HG02763 (cell line): ENCODE measurements around the gene CCT5.
A peak's percentile ranks its signal among the peaks of the same experiment; 100 is the strongest.

ENCODE experiments used
- ATAC-seq: cut with Tn5 transposase; IDR thresholded peaks from one replicate; pipeline ENCODE4 v1.9.1; 2021; ENCODE audit warnings: mild to moderate bottlenecking, moderate library complexity; ENCODE audit not compliant: unreplicated experiment

CCT5 gene

DNA sequence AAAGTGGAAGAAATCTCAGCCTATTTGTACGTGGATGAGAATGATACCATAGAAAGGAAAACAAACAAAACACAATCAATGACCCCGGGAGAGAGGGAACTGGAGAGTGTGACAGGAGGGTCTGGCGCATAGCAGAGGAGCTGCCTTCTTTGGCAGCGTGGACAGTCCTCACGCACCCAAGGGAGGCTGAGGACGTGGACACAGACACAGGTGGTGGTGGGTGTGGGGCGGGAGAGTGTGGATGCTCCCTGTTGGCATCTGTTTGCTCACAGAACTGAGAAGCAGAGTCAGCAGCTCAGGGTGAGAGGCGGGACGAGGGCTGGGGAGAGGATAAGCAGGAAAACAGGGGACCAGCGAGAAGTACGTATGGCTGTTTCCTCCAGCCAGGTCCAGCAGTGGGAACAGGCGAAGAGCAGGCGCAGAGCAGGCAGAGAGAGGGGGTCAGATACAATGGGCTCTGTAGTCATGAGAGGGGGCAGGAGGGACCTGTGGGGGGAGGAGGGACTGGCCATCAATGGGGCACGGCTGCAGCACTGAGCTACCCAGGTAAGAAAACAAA is 47.6 kb downstream of the CCT5 start:
- ATAC-seq, result no peak

DNA sequence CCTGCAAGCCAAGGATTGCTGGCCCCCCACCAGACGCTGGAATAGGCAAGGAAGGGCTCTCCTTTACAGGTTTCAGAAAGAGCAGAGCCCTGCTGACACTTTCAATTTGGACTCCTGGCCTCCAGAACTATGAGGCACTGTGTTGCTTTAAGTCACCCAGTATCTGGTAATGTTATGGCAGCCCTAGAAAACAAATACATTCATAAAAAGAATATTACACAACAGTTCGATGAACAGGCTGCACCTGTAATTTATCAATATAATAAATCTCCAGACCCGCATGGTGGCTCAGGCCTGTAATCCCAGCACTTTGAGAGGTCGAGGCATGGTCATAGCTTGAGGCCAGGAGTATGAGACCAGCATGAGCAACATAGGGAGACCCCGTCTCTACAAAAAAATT is 50.2 kb downstream of the CCT5 start:
- ATAC-seq, result no peak

DNA sequence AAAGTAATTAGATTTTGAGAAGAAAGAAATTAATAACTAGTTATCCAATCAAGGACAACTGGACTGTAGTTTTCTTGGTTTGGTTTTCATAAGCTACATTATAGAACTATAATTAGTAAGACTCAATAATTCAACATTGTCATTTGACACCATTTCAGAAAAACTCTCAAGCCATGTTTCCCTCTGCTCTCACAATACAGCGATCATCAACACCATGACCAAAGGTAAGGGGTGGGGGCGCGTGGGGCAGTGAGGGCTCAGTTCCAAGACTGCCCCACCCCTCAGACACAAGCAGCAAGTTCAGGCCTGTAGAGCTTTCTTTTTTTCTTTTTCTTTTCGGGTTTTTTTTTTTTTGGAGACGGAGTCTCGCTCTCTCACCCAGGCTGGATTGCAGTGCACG is 51.2 kb downstream of the CCT5 start:
- no peak for ATAC-seq

DNA sequence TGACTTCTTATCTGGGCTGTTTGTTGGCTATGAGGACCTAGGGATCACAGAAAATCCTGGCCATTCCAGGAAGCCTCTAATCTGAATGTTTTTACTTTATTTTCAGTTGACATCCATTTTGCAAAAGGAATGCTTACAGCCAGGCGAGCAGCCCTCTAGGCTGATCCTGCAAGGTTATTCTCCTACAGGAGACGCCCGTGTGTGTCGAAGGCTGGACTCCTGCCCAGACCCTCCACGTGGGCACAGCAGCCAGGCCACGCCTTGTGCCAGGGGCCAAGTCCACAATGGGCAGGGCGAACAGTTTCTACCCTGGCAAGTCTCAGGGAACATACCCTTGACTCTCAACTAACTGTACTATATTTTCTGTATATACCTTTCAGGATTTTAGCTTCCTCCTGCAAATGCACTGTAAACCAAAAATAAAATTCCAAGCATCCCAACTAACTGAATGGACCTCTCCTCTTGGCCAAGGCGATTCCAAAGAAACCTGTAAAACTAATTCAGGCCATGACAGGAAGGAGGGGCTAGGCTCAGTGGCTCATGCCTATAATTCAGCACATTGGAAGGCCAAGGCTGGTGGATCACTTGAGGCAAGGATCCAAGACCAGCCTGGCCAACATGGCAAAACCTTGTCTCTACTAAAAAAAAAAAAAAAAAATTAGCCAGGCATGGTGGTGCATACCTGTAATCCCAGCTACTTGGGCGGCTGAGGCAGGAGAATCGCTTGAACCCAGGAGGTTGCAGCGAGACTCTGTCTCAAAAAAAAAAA is 51.9 kb downstream of the CCT5 start:
- ATAC-seq, result no peak

DNA sequence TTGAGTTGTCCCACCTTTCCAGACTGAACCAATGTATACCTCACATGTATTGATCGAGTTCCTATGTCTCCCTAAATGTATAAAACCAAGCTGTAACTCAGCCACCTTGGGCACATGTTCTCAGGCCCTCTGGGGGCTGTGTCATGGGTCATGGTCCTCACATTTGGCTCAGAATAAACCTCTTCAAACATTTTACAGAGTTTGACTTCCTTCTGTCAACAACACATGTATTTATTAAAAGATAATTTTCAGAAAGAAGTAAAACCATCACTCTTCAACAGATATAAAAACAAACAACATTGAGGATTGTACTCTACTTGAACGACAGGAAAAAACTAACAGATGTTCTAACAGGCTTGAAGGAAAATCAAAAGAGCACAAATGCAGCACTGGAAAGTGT is 53.1 kb downstream of the CCT5 start:
- no peak for ATAC-seq

DNA sequence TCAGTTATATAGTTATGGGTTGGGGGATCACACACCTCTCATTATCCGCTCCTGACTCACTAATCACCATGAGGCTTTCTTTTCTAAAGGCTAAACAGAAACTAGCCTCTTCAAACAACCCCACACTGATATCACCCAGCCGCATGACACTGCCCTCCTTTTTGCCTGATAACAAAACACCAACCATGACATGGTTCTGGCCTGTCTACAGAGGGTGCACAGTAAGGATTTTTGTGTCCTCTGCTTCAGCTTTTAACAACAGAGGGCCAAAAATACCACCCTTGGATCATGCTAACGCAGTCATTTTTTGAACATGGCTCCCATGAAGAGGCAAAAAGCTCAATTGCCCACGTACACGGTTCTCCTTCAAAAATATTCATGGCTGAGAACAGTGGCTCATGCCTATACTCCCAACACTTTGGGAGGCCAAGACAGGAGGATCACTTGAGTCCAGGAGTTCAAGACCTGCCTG is 53.7 kb downstream of the CCT5 start:
- ATAC-seq, result no peak

DNA sequence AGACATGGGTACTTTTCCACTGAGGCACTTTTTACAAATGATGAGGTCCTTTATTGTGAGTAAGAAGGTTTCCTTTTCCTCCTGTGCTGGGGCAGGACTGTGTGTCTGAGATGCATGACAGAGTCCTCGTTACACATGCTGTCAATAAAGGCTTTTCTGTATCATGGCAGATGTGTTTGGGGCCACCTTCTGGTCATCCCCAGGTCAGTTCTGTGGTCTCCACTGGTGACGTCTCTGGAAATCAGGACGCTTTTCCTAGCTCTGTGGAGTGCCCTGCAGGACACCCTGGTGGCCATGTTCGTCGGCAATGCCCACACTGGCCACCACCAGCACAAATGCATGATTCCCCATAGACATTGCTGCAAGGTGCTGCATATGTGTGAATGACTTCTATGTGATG is 54.9 kb downstream of the CCT5 start:
- no peak for ATAC-seq

DNA sequence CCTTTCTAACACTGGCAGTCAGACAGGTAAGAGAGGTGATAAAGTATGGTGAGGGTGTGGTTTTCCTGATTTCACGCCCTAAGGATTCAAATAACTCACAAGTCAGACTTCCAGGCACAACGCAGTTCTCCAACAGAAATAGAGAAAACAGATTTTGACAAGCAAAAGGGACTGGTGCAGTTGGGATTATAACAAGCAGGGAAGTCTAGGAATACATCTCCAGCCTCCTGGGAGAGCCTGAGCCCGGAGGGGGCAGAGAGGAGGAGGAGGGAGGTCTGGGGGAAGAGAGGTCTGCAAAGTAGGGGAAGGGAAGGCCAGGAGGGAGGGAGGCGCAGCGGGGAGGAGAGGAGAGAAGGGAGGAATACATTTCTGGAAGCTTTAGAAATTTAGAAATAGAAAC is 56.0 kb downstream of the CCT5 start:
- no peak for ATAC-seq

DNA sequence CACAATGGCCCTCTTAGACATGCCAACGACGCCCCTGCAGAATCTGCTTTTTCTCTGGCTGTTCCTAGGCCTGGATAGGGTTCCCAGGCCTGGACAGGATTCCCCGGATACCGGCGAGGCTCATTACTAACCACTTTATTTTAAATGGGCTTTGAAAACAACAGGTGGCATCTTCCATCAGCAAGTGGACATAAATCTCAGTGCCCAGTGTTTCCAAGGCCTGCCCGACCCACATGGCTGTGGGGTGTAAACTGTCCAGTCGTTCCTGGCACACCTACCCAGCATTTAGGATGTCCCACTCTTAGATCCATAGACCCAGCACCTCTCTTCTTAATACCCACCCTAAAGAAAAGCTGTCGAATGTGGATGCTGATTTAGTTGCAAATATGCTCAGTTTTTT is 56.7 kb downstream of the CCT5 start:
- ATAC-seq, result no peak

DNA sequence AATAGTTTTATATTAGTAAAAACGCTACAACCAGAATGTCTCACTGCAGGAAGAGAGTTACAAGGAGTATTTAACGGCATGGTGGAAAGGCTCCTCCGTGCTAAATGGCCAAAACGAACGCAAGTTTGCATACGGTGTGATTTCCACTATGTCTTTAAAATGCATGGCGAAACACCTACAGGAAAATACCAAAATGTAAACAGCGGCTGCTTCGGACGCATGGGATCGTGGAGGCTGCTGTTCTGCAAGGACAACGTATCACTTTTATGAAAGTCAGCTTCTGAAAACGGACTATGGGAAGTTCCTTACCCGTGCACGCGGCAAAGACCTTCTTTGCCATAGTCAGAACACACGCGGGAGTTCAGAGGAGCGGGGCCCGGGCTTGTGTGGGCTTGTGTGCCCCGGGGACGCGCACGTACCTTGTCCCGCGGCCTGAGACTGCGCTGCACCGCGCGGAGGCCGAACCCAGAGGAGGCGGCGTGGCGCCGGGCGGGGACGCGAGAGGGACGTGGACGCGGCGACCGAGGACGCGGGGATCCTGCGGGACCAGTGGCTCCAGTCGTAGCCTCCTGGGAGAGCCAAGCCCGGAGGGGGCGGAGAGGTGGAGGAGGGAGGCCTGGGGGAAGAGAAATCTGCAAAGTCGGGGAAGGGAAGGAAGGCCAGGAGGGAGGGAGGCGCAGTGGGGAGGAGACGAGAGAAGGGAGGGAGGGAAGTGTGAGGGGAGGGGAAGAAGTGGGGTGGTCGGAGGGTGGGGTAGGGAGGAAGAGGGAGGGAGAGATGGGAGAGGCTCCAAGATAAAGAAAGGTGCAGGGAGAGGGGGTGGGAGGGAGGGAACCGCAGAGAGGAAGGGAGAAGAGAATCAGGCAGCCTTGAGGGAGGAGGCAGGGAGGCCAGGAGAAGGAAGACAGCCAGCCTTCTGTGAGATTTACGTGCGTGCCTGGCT is 57.4 kb downstream of the CCT5 start, which contains the start of gene CMBL:
TSS of gene CMBL (minus strand) at position 697 of the 943 bp plus-strand sequence. CDS start 17,140 bp downstream, outside the sequence.
- ATAC-seq, result no peak

DNA sequence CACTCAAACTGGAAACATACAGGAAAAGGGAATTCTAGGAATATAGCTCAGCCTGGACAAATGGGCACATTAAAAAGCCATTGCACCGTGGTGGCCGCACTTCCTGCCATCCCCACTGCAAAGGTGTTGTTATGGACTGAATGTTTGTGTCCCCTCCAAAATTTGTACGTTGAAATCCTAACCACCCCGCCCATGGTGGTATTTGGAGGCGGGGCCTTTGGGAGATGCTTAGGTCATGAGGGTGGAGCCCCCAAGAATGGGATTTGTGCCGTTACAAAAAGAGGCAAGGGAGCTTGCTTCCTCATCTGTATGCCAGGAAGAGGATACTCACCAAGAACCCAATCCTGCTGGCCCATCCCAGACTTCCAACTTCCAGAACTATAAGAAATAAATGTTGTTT is 58.8 kb downstream of the CCT5 start:
- ATAC-seq, result no peak

DNA sequence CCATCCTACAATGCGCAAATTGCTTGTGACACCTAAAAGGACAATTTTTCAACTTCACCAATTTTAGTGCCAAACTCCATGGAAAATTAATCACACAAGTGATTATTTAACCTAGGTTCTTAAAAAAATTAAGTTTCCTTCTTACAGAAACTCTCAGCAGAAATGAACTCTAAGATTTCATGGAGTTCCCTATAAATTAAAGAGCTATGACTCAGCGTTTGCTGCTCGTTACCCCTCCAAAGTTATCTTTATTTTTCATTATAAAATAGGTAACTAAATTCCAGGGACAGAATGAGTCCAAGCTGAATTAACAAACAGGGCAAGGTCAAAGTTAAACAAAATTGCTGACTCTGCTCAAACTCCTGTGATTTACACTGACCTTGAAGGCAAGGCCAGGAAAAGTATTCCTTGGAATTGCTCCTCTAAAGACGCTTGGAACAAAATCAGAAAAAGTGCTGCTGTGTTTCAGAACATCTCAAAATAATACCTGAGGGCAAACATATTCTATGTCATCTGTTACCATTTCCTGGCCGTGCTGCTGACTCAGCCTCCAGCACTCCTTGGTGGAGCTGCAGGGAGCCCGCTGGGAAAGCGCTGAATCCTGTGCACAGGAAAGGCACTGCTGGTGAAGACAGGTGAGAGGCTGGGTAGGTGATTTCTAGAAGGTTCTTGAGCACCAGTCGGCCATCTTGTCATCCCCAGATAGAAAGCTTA is 60.1 kb downstream of the CCT5 start:
- no peak for ATAC-seq

DNA sequence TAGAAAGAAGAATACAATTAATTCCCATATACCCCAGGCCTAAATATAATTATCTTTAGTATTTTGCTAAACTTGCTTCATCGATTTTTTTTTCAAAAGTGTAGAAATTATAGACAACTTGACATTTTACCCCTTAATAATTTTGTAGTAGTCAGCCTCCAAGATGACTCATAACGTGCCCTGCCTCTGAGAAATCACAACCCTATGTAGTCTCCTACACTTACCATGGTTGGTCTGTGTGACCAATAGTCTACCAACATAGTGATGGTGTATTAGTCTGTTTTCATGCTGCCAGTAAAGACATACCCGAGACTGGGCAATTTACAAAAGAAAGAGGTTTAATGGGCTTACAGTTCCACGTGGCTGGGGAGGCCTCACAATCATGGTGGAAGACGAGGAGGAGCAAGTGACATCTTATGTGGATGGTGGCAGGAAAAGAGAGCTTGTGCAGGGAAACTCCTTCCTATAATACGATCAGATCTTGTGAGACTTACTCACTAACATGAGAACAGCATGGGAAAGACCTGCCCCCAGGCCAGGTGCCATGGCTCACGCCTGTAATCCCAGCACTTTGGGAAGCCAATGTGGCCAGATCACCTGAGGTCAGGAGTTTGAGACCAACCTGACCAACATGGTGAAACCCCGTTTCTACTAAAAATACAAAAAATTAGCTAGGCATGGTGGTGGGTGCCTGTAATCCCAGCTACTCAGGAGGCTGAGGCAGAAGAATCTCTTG is 60.9 kb downstream of the CCT5 start:
- ATAC-seq, result peak; percentile 48

DNA sequence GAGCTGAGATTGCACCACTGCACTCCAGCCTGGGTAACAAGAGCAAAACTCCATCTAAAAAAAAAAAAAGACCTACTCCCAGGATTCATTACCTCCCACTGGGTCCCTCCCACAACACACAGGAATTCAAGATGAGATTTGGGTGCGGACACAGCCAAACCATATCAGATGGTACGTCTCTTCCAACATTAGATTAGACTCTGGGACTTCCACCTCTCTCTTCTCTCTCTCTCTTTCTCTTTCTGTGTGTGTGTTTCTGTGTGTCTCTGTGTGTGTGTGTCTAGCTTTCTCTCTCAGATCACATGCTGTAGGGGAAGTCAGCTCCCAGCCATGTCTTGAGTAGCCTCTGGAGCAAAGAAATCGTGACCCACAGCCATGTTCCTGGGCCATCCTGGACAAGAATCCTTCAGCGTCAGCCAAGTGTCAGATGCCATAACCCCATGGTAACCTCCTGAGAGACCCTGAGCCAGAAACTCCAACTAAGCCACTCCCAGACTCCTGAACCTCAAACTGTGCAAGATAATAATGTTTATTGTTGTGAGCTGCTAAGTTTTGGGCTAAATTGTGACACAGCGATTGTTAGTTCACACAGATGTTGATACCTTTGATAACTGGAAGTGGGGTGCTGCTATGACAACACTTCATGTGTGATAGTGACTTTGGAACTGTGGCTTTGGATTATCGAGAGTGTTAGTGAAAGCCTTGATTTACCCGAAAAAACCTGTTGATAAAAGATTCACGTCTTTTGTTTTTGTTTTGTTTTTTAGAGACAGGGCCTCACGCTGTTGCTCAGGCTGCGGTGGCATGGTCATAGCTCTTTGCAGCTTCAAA is 61.7 kb downstream of the CCT5 start:
- no peak for ATAC-seq

DNA sequence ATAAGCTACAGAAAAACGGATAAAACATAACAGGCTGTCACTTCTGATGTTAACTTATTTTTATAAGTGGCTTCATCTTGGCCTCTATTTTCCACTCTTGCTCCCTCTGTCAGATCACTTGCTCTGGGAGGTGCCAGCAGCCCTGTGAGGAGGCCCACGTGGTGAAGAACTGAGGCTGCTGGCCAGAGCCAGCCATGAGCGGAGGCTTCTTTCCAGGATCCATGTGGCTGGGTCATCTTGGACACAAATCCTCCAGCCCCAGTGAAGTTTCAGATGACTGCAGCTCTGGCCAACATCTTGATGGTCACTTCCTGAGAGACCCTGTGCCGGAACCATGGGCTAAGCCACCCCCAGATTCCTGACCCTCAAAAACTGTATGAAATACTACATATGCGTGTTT is 65.1 kb downstream of the CCT5 start:
- no peak for ATAC-seq
